ENCODE data around the gene GPR39. TPM values are rescaled to one million over a fixed set of nuclear protein-coding genes. Genes with fewer than 3 reads are reported as not detected.

The GPR39 gene
- total RNA-seq, 2 experiments from 2014 or later, result 0.13 TPM; not detected in 1

- POLR2A ChIA-PET, result interaction anchor here (0.6 kb wide), 1 partner anchor 45 kb away, joined by 3 read pairs; no protein-coding TSS in a partner anchor
- BruUV-seq (replicated peaks), result no TSS peak
These were observed 4.6 kb upstream of the GPR39 start for GRCh38 chr2:132412021-132412420.

GRCh38 chr2:132414081-132414480, 2.5 kb upstream of the GPR39 start:
- no peak overlapping the region for H3K27ac ChIP-seq (ENCODE audit: low read depth, low read length, poor library complexity, severe bottlenecking)
- H2AFZ ChIP-seq (ENCODE audit: low read length), result no peak overlapping the region
- no peak overlapping the region for H3K4me3 ChIP-seq (ENCODE audit: low read depth, low read length, poor library complexity, severe bottlenecking)
- TF ChIP-seq EZH2phosphoT487 (IDR thresholded peaks at IDR 0.05; ENCODE audit: borderline replicate concordance, low read depth, low read length), result no peak
- TF ChIP-seq CTCF (conservative IDR thresholded peaks at IDR 0.05; ENCODE audit: low read length), result no peak
- intact Hi-C loops (cut with micrococcal nuclease; ENCODE audit: unreplicated experiment), result no loop called here
- no TSS peak for BruUV-seq (replicated peaks)
- POLR2A ChIA-PET, result interaction anchor here (0.7 kb wide), 1 partner anchor 30 kb away, joined by 3 read pairs; no protein-coding TSS in a partner anchor
- H3K4me1 ChIP-seq (ENCODE audit: insufficient read depth, low read length, poor library complexity, severe bottlenecking), result no peaks in the 10 kb centered on the region
- no peak overlapping the region for H3K4me2 ChIP-seq (ENCODE audit: low read length)
- H3K9me3 ChIP-seq (ENCODE audit: low read length), result no peaks in the 10 kb centered on the region
- no peaks in the 10 kb centered on the region for H4K20me1 ChIP-seq (ENCODE audit: insufficient read depth, low read length)
- H3K79me2 ChIP-seq (ENCODE audit: insufficient read depth, low read depth, low read length), result no peaks in the 10 kb centered on the region
- no peaks in the 10 kb centered on the region for H3K9me2 ChIP-seq (ENCODE audit: insufficient read depth, low read length)
- DNase-seq (ENCODE audit: low spot score), result no peak
- CTCF ChIA-PET (ENCODE audit: unreplicated experiment), result no interaction called here
- no peaks in the 10 kb centered on the region for H3K36me3 ChIP-seq (ENCODE audit: insufficient read depth, low read length)

More at GRCh38 chr2:132412021-132412420, 4.6 kb upstream of the GPR39 start:
- H2AFZ ChIP-seq (ENCODE audit: low read length), result no peak overlapping the region
- CTCF ChIA-PET (ENCODE audit: unreplicated experiment), result no interaction called here
- H3K9me3 ChIP-seq (ENCODE audit: low read length), result no peaks in the 10 kb centered on the region
- H3K36me3 ChIP-seq (ENCODE audit: insufficient read depth, low read length), result no peaks in the 10 kb centered on the region
- no peaks in the 10 kb centered on the region for H3K4me1 ChIP-seq (ENCODE audit: insufficient read depth, low read length, poor library complexity, severe bottlenecking)
- TF ChIP-seq CTCF (conservative IDR thresholded peaks at IDR 0.05; ENCODE audit: low read length) (no peak), EZH2phosphoT487 (IDR thresholded peaks at IDR 0.05; ENCODE audit: borderline replicate concordance, low read depth, low read length) (no peak)
- no peak overlapping the region for H3K27ac ChIP-seq (ENCODE audit: low read depth, low read length, poor library complexity, severe bottlenecking)
- intact Hi-C loops (cut with micrococcal nuclease; ENCODE audit: unreplicated experiment), result no loop called here
- H3K9me2 ChIP-seq (ENCODE audit: insufficient read depth, low read length), result no peaks in the 10 kb centered on the region
- no peak for DNase-seq (ENCODE audit: low spot score)
- H3K4me3 ChIP-seq (ENCODE audit: low read depth, low read length, poor library complexity, severe bottlenecking), result no peak overlapping the region
- no peaks in the 10 kb centered on the region for H3K79me2 ChIP-seq (ENCODE audit: insufficient read depth, low read depth, low read length)
- no peaks in the 10 kb centered on the region for H4K20me1 ChIP-seq (ENCODE audit: insufficient read depth, low read length)
- H3K4me2 ChIP-seq (ENCODE audit: low read length), result no peak overlapping the region

- no peaks in the 10 kb centered on the region for H3K9me3 ChIP-seq (ENCODE audit: low read length)
- intact Hi-C loops (cut with micrococcal nuclease; ENCODE audit: unreplicated experiment), result no loop called here
- no peak overlapping the region for H3K27ac ChIP-seq (ENCODE audit: low read depth, low read length, poor library complexity, severe bottlenecking)
- DNase-seq (ENCODE audit: low spot score), result no peak
- no peak for TF ChIP-seq CTCF (conservative IDR thresholded peaks at IDR 0.05; ENCODE audit: low read length)
- BruUV-seq (replicated peaks), result no TSS peak
- H3K79me2 ChIP-seq (ENCODE audit: insufficient read depth, low read depth, low read length), result no peaks in the 10 kb centered on the region
- H3K36me3 ChIP-seq (ENCODE audit: insufficient read depth, low read length), result no peaks in the 10 kb centered on the region
- no peaks in the 10 kb centered on the region for H3K4me1 ChIP-seq (ENCODE audit: insufficient read depth, low read length, poor library complexity, severe bottlenecking)
- no peak overlapping the region for H3K4me3 ChIP-seq (ENCODE audit: low read depth, low read length, poor library complexity, severe bottlenecking)
- ChIA-PET CTCF (ENCODE audit: unreplicated experiment) (no interaction called here), POLR2A (interaction anchor here (0.5 kb wide), 1 partner anchor 168 kb away, joined by 4 read pairs; no protein-coding TSS in a partner anchor)
- H2AFZ ChIP-seq (ENCODE audit: low read length), result no peak overlapping the region
- no peaks in the 10 kb centered on the region for H4K20me1 ChIP-seq (ENCODE audit: insufficient read depth, low read length)
- H3K4me2 ChIP-seq (ENCODE audit: low read length), result no peak overlapping the region
- no peaks in the 10 kb centered on the region for H3K9me2 ChIP-seq (ENCODE audit: insufficient read depth, low read length)
These were observed 1.2 kb upstream of the GPR39 start for GRCh38 chr2:132415256-132415914.
